HG03521 (cell line): ENCODE results near the gene TRABD2A.
"Not testable (repeated sequence)": the region's sequence is repeated elsewhere in the genome, so short reads cannot be mapped to it uniquely, and the experiment has no call there.

Experiments
- ATAC-seq: cut with Tn5 transposase; IDR thresholded peaks from one replicate; pipeline ENCODE4 v1.9.1; 2021; ENCODE audit warnings: mild to moderate bottlenecking, moderate library complexity; ENCODE audit not compliant: unreplicated experiment

Gene TRABD2A

DNA sequence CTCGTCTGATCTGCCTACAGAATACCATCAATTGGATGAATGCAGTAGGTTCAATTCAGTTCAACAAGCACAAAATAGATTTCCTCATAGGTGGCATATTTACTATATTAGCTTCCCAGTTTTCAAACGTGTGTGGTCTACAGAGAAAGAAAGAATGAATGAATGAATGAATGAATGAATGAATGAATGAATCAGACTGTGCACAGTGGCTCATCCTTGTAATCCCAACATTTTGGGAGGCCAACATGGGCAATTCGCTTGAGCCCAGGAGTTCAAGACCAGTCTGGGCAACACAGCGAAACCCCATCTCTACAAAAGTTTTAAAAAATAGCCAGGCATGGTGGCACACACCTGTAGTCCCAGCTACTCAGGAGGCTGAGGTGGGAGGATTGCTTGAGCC is 94.9 kb downstream of the TRABD2A start:
- no peak for ATAC-seq

DNA sequence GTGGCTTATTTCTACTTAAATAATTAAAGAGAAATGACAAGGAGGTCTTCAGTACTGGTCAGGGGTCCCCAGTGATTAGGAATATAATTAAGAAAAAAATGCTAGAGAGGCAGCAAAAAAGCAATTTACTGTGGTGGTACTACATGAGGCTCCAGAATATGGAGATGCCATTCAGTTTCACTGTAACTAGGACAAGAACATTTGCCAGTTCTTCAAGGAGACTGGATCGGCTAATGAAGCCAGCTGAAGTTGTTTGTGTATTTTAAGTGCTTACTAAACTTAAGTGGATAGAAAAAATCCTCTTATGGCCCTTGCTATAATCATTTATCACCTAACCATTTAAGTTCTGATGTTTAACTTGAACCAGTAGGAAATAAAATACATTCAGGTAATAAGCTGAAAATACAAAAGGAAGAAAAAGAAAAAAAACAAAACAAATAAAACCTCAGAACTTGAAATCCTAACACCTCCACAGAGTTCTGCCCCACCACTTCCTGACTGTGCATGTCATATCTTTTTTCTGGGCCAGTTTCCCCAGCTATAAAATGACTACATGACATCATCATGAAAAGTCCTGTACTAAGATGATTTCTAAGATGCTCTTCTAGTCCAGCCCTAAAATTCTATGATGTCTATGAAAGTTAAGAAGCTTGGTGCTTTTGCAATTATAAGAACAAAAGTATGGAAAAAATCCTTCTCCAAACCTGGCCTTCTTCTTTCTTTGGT is 98.0 kb downstream of the TRABD2A start:
- ATAC-seq, result no peak

DNA sequence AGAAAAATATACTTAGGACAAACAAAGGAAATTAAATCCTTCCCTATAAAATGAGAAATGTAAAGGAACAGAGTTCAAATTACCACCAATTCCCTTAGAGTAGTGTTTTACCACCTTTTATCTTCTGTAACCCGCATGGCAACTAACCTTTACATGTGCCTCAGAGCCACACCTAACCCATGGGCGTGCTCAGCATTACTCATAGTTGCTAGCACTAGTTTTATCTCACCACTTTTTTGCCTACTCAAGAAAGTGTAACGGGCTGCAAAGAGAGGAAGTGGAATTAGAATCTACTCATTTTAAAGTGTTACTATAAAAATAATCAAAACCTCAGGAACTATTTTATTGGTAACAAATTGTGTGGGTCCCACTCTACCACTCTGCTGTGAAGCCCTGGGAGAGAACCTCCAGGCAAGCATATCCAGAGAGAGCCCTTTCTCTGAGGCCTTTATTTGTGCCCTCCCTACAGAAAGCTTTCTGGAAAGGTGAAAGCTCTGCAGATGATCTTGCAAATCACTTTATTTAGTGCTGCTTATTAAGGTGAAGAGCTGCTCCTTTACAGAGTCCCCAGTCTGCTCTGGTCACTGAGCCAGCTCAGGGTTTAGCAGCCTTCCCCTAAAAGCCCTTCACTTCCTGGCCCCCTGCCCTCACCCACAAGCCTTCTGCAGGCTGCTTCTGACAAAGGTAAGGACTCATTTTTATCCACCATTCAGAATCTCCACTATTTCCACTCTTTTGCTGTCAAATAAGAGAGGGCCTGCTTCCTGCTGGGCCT is 98.8 kb downstream of the TRABD2A start:
- peak; percentile 77 for ATAC-seq

DNA sequence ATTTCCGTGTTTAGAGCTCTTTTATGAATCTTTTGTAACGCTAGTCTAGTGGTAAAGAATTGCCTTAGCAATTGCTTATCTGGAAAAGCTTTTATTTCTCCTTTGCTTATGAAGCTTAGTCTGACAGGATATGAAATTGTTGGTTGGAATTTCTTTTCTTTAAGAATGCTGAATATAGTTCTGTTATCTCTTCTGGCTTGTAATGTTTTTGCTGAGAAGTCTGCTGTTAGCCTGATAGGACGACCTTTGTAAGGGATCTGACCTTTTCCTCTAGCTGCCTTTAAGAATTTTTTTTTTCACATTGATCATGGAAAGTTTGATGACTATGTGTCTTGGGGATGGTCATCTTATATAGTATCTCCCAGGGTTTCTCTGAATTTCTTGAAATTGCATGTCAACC is 101.1 kb downstream of the TRABD2A start:
- ATAC-seq, result no peak

DNA sequence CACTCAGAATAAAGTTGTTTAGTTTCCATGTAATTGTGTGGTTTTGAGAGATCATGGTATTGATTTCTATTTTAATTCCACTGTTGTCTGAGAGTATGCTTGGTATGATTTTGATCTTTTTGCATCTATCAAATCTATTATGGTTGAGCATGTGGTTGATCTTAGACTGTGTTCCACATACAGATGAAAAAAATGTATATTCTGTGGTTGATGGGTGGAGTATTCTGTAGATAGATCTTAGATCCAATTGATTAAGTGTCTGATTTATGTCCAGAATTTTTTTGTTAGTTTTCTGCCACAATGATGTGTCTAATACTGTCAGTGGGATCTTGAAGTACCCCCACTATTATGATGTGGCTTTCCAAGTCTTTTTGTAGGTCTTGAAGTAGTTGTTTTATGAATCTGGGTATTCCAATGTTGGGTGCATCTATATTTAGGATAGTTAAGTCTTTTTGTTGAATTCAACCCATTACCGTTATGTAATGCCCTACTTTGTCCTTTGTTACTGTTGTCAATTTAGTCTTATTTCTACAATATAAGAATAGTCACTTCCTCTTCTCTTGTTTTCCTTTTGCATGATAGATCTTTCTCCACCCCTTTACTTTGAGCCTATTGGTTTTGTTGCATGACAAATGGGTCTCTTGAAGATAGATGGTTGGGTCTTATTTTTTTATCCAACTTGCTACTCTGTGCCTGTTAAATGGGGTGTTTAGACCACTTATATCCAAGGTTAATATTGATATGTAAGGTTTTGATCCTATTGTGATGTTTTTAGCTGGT is 101.8 kb downstream of the TRABD2A start:
- ATAC-seq, result no peak

DNA sequence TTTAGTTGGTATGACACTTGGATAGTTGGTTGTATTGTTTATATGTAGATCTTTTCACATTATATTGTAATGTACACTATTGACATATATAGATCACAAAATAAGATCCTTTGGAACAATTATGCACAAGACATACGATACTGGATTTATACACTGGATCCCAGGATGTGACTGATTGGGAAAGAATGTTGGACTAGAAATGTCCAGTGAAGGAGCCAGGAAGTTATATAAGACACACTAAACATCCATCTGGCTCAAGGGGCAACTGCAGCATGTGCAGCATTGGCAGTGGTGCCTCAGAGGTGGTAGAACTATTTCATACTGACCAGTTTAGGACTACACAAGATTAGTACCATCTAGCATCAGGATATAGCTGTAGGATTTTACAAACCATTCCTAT is 104.9 kb downstream of the TRABD2A start:
- no peak for ATAC-seq

DNA sequence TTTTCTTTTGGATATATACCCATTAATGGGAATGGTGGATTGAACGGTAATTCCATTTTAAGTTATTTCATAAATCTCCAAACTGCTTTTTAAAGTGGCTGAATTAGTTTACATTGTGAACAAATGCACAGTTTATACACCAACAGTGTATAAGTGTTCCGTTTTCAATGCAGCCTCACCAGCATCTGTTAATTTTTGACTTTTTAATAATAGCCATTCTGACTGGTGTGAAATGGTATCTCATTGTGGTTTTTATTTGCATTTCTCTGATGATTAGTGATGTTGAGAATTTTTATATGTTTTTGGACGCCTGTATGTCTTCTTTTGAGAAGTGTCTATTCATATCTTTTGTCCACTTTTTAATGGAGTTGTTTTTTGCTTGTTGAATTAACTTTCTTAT is 107.3 kb downstream of the TRABD2A start:
- ATAC-seq, result not testable (repeated sequence)
